Left kidney (tissue), 8 donors: Measurements from ENCODE around the gene WSB1. TPM values are rescaled to one million over a fixed set of nuclear protein-coding genes. Genes with fewer than 3 reads are reported as not detected.
A peak's percentile ranks its signal among the peaks of the same experiment; 100 is the strongest.
"Not testable (repeated sequence)": the region's sequence is repeated elsewhere in the genome, so short reads cannot be mapped to it uniquely, and the experiment has no call there.

Experiments
- DNase-seq: peaks from one replicate; pipeline ENCODE4 v3.0.0-alpha.2; 2013
- long read RNA-seq, 8 donors: transcript quantifications; one replicate each; lab custom pipeline, GENCODE V29; 2026
- polyA plus RNA-seq: library from polyadenylated mRNA; unstranded; fragments of 120-200 nt; gene quantifications from one replicate; pipeline ENCODE4 v1.2.1, GENCODE V29; 2013; ENCODE audit not compliant: insufficient read length

WSB1 gene, protein sequence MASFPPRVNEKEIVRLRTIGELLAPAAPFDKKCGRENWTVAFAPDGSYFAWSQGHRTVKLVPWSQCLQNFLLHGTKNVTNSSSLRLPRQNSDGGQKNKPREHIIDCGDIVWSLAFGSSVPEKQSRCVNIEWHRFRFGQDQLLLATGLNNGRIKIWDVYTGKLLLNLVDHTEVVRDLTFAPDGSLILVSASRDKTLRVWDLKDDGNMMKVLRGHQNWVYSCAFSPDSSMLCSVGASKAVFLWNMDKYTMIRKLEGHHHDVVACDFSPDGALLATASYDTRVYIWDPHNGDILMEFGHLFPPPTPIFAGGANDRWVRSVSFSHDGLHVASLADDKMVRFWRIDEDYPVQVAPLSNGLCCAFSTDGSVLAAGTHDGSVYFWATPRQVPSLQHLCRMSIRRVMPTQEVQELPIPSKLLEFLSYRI
- 507 TPM for polyA plus RNA-seq
- long read RNA-seq, donor 1, full-length matches to known transcripts, result 26 of 96 reads
- long read RNA-seq, donor 1, partial matches to known transcripts, result 70 of 96 reads
- long read RNA-seq, donor 1, other reads (novel, unspliced or antisense), result 0 of 96 reads
- long read RNA-seq, donor 2, full-length matches to known transcripts, result 42 of 160 reads
- long read RNA-seq, donor 2, partial matches to known transcripts, result 111 of 160 reads
- long read RNA-seq, donor 2, other reads (novel, unspliced or antisense), result 7 of 160 reads
- long read RNA-seq, donor 3, full-length matches to known transcripts, result 44 of 219 reads
- long read RNA-seq, donor 3, partial matches to known transcripts, result 175 of 219 reads
- long read RNA-seq, donor 3, other reads (novel, unspliced or antisense), result 0 of 219 reads
- long read RNA-seq, donor 4, full-length matches to known transcripts, result 3 of 74 reads
- long read RNA-seq, donor 4, partial matches to known transcripts, result 71 of 74 reads
- long read RNA-seq, donor 4, other reads (novel, unspliced or antisense), result 0 of 74 reads
- long read RNA-seq, donor 5, full-length matches to known transcripts, result 67 of 284 reads
- long read RNA-seq, donor 5, partial matches to known transcripts, result 208 of 284 reads
- long read RNA-seq, donor 5, other reads (novel, unspliced or antisense), result 9 of 284 reads
- long read RNA-seq, donor 6, full-length matches to known transcripts, result 15 of 96 reads
- long read RNA-seq, donor 6, partial matches to known transcripts, result 81 of 96 reads
- long read RNA-seq, donor 6, other reads (novel, unspliced or antisense), result 0 of 96 reads
- long read RNA-seq, donor 7, full-length matches to known transcripts, result 75 of 233 reads
- long read RNA-seq, donor 7, partial matches to known transcripts, result 149 of 233 reads
- long read RNA-seq, donor 7, other reads (novel, unspliced or antisense), result 9 of 233 reads
- long read RNA-seq, donor 8, full-length matches to known transcripts, result 29 of 121 reads
- long read RNA-seq, donor 8, partial matches to known transcripts, result 92 of 121 reads
- long read RNA-seq, donor 8, other reads (novel, unspliced or antisense), result 0 of 121 reads

DNA sequence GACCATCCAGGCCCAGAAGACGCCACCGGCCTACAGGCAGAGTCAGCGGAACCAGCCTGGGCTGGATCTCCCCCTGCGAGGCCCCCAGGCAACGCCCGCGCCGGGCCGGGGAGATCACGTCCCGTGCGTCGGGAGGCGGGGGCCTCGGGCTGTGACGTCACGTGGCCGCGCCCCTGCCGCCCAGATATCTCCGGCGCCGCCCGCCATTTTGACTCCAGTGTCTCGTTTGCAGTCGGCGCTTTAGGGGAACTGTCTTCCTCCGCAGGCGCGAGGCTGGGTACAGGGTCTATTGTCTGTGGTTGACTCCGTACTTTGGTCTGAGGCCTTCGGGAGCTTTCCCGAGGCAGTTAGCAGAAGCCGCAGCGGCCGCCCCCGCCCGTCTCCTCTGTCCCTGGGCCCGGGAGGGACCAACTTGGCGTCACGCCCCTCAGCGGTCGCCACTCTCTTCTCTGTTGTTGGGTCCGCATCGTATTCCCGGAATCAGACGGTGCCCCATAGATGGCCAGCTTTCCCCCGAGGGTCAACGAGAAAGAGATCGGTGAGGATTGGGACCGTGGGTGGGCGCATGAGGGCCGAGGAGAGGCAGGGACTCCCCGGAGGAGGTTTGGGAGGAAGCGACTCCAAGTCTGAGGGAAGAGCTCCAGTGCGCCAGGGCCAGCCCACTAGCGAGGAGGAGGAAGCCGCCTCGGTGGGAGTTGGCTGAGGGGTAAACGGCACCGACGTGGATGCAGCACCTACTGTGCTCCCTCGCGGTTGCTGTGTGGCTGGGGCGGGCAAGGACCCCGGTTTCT, at the start of gene WSB1:
Gene WSB1 (plus strand): TSS at position 217 of the 791 bp plus-strand sequence. CDS start 282 bp downstream, at position 499.
- DNase-seq, result peak; percentile 95

DNA sequence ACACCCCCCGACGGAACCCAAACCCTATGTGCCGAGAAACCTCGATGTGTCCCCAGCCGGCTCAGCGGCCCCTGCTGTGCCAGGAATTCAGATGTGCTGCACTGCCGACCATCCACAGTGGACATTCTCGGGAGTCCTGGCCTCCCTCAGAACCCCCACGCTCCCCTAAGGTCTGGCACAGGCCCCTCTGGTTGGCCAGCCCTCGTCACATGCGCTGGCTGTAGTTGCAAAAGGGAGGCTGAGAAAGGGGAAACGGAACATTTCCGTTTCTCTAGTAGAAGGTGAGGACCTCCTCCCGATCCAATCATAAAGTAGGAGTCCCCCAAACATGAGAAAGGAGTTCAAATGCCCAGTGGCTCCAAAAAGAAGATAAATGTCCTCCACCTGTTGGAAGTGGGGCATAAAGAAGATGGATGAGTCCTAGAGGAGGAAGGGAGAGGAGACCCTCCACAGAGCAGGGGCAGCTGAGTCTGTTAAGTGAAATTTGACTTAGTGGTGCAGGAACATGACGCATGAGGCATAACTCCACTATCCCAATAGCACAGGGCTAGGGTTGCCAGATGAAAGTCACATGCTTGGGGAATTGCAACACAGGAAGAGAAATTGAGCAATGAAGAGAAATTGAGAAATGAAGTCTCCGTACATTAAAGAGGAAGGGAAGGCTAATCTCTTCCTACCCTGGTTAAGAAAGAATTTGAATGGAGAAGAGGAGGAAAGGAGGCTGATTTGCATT, 49.3 kb upstream of the WSB1 start:
- DNase-seq, result no peak

DNA sequence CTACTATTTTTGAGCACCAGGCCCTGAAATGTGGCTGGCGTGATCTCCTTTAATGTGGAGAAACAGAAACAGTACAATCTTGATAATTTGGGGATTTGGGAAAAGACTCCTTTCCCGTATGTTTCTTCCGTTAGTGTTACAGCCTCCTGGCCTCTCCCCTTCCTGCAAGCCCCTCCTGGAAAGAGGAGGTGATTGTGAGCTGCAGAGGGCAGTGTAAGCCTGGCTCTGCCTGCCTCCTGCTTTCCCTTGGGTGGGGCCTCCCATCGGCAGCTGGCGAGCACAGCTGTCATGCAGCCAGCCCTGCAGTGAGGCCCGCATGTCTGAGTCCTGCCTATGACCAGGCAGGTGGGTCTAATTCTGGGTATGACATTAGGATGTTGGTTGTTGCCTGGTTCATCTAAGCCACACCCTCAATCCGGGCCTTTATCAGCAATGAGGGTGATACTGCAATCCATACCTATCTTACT, 48.7 kb upstream of the WSB1 start:
- peak; percentile 46 for DNase-seq

DNA sequence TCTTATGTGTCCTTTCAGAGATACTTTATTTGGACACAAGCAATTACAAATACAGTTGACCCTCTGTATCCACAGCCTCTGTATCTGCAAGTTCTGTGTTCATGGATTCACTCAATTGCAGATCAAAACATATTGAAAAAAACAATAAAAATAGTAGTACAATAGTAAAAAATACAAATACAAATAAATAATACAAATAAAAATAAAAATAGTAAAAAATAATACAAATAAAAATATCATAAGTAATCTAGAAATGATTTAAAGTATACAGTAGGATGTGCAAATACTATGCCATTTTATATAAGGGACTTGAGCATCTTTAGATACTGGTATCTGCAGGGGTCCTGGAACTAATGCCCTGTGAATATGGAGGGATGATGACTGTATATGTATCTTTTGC, 47.4 kb upstream of the WSB1 start:
- DNase-seq, result no peak

DNA sequence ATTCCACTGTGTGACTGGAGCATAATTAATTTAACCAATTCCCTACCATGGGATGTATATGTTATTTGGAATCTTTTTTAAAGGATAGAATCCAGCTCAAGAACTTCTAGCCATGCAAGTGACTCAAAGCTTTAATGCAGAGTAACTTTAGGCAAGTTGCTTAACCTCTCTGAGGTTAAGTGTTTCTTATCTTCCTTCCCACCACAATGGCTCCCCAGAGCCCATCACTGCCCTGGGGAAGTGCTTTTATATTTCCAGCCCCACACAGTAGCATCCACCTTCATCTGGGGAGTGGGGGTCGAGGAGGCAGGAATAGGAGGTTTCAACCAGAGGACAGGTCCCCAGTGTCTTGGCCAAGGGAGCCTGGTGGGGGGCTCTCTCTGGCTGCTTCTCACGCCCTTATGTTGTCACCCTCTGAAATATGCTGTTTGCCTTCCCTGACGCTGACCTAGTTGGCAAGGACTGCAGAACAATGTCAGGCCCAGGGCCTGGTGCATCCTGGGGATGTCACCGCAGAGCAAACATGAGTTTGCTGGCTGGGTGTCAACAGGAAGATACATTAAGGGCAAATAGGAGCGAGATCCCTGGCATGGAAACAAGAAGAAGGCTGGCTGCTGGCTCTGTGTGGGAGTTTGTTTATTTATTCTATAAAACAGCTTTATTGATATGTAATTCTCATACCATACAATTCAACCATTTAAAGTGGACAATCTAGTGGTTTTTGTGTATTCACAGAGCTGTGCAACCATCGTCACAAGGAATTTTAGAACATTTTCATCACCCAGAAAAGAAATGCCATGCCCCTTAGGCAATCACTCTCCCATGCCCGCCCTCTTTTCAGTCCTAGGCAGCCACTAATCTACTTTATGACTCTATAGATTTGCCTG, 46.6 kb upstream of the WSB1 start:
- no peak for DNase-seq

DNA sequence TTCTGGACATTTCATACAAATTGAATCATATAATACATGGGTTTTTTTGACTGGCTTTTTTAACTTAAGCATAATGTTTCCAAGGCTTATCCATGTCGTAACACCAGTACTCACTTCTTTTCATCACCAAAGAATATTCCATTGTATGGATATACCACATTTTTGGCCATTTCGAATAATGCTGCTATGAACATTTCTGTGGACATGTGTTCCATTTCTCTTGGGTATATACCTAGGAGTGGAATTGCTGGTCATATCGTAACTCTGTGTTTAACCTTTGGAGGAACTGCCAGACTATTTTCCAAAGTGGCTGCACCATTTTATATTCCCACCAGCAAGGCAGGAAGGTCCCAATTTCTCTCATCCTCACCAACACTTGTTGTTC, 46.0 kb upstream of the WSB1 start:
- DNase-seq, result no peak

DNA sequence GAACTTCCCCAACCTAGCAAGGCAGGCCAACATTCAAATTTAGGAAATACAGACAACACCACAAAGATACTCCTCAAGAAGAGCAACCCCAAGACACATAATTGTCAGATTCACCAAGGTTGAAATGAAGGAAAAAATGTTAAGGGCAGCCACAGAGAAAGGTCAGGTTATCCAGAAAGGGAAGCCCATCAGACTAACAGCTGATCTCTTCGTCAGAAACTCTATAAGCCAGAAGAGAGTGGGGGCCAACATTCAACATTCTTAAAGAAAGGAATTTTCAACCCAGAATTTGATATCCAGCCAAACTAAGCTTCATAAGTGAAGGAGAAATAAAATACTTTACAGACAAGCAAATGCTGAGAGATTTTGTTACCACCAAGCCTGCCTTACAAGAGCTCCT, 43.1 kb upstream of the WSB1 start:
- DNase-seq, result not testable (repeated sequence)

DNA sequence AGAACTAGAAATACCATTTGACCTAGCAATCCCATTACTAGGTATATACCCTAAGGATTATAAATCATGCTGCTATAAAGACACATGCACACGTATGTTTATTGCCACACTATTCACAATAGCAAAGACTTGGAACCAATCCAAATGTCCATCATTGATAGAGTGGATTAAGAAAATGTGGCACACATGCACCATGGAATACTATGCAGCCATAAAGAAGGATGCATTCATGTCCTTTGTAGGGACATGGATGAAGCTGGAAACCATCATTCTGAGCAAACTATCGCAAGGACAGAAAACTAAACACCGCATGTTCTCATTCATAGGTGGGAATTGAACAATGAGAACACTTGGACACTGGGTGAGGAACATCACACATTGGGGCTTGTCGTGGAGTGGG, 39.1 kb upstream of the WSB1 start:
- not testable (repeated sequence) for DNase-seq

DNA sequence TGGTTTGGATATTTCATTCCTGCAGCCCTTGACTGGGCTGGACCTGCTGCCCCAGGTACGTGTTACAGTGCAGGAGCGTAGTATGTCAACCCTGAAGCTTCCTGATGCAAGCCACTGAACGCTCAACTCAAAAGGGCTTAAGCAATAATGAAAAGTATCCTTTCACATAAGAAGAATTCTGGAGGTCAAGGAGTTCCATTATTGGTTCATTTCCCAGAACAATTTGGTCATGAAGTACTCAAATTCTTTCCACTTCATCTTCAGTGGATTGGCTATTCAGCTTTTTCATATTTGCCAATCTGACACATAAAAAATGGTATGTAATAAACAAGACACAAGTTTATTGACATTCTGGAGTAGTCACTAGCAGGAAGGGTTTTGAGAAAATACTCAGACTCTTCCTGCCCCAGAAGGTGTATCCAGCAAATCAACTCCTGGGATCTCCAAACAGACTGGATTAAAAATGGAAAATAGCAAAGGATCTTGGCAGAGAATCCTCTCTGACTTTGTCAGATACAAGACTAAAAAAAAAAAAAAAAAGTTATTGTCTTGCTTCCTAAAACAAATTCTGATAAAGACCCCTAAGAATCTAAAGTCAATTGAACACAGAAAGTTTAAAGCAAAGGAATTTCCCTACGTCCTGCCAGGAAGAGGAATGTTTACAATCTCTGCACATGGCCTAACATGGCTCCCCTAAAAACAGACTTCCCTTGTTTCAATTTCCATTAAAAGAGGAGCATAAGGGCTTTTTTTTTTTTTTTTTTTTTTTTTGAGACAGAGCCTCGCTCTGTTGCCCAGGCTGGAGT, 37.5 kb upstream of the WSB1 start:
- no peak for DNase-seq

DNA sequence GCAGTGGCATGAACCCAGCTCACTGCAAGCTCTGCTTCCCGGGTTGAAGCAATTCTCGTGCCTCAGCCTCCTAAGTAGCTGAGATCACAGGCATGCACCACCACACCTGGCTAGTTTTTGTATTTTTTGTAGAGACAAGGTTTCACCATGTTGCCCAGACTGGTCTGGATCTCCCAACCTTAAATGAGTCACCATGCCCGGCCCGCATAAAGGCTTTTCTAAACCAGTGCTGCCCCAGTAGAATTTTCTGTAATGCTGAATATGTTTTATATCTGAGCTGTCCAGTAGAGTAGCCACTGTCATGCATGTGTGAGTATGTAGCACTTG, 36.9 kb upstream of the WSB1 start:
- DNase-seq, result no peak

DNA sequence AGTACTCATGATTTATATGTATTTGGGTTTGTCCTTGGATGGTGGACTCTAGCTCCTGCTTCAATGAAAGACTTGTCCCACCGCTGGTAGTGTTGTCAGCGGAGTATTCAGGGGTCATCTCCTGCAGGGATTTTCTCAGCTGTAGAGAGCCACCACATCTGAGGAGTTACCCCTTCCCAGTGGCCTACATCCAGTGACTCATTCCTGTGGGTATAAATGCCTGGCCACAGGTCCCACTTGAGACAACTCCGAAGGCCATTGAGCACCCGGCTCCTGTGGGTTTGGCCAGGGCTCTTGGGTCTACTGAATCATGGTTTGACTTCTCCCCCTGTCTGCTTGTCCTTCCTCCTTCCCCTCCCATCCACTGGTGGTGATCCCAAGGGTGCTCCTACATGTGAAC, 34.6 kb upstream of the WSB1 start:
- no peak for DNase-seq

DNA sequence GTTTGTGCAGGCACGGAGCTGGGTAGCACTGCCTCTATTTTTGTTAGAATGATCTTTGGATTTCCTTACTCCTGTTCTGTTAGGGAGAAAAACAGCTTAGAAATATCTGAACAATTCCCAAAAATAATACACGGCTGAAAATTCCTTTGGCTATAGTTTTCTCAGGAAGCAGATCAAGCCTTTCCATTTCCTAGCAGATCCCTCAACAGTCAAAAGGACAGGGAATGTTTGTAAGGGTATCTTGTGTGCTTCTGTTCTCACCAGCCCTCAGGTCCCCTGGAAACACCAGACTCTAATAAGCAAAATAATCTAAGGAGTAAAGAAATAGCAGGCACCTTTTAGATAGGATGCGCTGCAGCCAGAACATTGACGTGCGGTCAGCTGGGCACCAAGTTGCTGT, 30.5 kb upstream of the WSB1 start:
- no peak for DNase-seq

DNA sequence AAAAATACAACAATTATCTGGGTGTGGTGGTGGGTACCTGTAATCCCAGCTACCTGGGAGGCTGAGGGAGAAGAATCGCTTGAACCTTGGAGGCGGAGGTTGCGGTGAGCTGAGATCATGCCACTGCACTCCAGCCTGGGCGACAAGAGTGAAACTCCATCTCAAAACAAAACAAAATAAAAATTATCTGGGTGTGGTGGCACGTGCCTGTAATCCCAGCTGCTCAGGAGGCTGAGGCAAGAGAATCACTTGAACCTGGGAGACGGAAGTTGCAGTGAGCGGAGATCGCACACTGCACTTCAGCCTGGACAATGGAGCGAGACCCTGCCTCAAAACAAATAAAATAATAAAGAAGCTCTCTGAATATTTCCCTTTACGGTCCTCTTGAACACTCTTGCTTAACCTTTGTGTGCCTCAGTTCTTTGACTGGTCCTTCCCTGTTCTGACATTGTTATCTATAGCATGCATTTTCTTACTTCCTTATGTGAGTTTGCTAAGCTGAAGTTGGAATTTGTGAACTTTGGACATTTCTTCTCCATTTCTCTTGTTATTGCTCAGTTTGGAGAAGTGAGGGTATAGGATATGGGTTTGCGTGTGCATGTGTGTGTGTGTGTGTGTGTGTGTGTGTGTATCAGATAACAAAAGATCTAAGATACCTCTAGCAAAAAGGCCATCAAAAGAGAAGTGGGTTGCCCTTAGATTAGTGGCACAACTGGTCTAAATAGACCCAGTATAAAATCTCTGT, 29.7 kb upstream of the WSB1 start:
- no peak for DNase-seq

DNA sequence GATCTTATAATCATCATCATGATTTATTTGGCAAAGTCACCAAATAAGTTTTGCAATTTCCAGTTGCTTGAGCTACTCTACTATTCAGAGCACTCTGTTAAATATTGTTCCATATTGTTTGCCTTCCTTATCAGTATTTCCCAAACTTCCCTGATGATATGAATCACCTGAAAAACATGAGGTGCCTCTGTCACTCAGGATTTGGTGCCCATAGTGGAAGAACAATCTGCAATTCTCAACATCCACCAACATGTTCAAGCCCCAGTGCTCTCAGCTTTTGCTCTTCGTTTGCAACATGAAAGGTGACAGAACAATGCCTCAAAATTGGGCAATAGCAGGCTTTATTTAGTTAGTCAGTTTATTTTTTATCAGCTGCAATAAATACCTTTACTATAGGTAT, 28.6 kb upstream of the WSB1 start:
- no peak for DNase-seq

DNA sequence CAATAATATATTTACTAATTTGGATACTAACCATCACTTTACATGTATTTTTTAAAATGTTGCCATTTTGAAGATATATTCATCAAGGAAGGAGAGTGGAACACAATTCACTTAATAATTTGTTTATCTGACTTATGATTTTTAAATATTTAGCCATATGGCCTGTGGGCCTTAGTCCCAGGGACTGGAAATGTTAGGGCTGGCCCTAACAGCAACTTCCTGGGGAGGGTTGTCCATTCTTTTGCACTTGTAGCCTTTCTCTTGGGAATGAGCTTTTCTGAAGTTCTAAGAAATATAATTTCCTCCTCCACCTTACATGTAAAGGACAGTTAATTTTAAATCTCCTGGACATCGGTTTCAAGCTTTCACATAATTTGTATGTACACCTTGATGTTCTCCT, 27.7 kb upstream of the WSB1 start:
- DNase-seq, result no peak

DNA sequence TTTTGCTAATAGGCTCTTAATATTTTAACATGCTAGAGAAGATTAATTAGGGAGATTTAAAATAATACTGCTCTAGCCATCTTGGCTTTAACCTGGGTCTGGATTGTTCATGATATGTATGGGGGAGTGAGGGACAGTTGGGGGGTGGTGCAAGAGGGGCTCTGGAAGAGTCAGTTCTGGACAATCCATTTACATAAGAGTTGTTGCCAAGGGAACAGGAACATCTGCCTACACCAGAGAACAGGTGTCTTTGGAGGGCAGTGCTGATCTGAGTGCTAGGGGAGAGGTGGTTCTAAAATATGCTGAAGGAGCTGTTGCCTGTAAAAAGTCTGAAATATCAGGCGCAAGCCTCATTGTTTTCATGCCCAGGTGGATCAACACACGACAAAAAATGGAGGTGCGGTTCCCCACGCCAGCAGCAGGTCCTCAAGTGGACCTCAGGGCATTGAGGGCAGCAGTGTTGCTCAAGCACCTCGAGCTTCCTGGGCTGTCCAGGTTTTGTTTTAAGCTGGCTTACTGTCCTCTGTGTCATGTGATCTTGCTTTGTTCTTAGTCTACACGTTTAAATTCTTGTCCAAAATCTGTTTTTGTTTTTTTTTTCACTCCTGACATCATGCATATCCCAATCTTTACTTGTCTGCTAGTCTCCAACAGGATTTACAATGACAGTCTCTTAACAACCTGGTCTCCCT, 25.4 kb upstream of the WSB1 start:
- no peak for DNase-seq

DNA sequence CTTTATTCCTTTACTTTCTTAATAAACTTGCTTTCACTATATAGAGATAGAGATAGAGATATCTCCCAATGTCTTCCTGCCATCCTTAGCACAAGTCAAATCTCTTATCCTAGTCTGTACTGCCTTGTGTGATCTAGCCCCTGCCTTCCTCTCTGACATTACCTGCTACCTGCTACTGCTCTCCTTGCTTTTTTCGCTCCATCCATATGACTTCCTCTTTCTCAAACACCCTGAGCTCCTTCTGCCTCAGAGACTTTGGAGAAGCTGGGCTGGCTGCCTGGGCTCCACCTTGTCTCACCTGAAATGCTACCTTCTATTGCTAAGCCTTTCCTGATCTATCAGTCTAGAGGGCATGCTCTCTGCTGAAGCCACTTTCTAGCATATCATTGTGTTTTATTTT, 24.7 kb upstream of the WSB1 start:
- no peak for DNase-seq
